IMR-90 (cell line): Measurements from ENCODE around the gene OR6B1.

ENCODE experiments used
- CEBPB ChIP-seq: IDR thresholded peaks from 2 replicates; pipeline ENCODE4 v1.6.1; 2012; ENCODE audit warnings: low read depth, low read length, improper control_type of control experiment
- FOS ChIP-seq: fragments of 150-350 bp; IDR thresholded peaks from 2 replicates; pipeline ENCODE4 v1.6.1; 2016; ENCODE audit warnings: low read depth, low read length
- MAZ ChIP-seq: IDR thresholded peaks from 2 replicates; pipeline ENCODE4 v1.6.1; 2012; ENCODE audit warnings: low read depth, mild to moderate bottlenecking, low read length, improper control_type of control experiment, moderate library complexity, borderline replicate concordance
- MXI1 ChIP-seq: IDR thresholded peaks from 2 replicates; pipeline ENCODE4 v1.6.1; 2012; ENCODE audit warnings: low read depth, mild to moderate bottlenecking, low read length, moderate library complexity, borderline replicate concordance
- NFE2L2 ChIP-seq: fragments of 150-350 bp; IDR thresholded peaks from 2 replicates; pipeline ENCODE4 v1.6.1; 2016; ENCODE audit warnings: low read depth, mild to moderate bottlenecking, low read length
- POLR2A ChIP-seq: IDR thresholded peaks from 2 replicates; pipeline ENCODE4 v1.6.1; 2012; ENCODE audit warnings: mild to moderate bottlenecking, low read depth, low read length
- RAD21 ChIP-seq: IDR thresholded peaks from 2 replicates; pipeline ENCODE4 v1.6.1; 2012; ENCODE audit warnings: low read length, improper control_type of control experiment
- RCOR1 ChIP-seq: IDR thresholded peaks from 2 replicates; pipeline ENCODE4 v1.6.1; 2012; ENCODE audit warnings: mild to moderate bottlenecking, low read length, improper control_type of control experiment; ENCODE audit not compliant: insufficient replicate concordance
- SMC3 ChIP-seq: fragments of 150-350 bp; IDR thresholded peaks from 2 replicates; pipeline ENCODE4 v1.6.1; 2016; ENCODE audit warnings: low read depth, mild to moderate bottlenecking, antibody characterized with exemption, low read length, moderate library complexity
- TF ChIP-seq, protein P1 (sequence below): conservative IDR thresholded peaks from 2 replicates; pipeline ENCODE4 v1.5.1; 2012; ENCODE audit warnings: mild to moderate bottlenecking, low read depth, low read length, improper control_type of control experiment
- TF ChIP-seq, protein P2 (sequence below): fragments of 150-350 bp; IDR thresholded peaks from 2 replicates; pipeline ENCODE4 v1.6.1; 2017; ENCODE audit warnings: mild to moderate bottlenecking, antibody characterized with exemption, low read length, low read depth
- TF ChIP-seq, protein P3 (sequence below): fragments of 150-350 bp; IDR thresholded peaks from 2 replicates; pipeline ENCODE4 v1.6.1; 2016; ENCODE audit warnings: low read depth, mild to moderate bottlenecking, low read length, moderate library complexity, borderline replicate concordance

DNA sequence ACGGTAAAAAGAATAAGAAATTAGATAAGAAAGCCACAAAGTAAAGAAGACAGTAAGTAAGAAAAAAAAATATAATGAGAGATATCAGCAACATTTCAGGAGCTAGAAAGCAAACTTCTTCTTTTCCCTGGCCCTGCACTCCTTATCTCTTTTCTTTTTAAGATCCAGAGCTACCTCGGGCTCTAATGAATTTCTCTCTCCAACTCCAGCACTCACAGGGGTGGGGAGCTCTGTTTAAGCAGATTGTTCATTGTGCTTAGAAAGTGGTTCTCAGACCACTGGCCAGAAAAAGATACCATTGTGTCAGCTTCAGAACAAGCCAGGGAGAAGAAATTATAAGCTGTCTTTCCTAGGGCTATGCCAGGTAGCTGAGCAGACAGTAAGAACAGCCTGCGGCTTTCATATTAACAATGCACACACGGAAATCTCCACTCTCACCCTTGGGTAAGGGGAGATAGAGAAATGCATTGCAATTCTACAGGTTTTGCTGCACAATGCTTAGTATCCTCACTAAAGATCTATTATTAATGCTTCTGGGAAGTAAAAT, 26.2 kb upstream of the OR6B1 start:
- TF ChIP-seq, protein P1, sequence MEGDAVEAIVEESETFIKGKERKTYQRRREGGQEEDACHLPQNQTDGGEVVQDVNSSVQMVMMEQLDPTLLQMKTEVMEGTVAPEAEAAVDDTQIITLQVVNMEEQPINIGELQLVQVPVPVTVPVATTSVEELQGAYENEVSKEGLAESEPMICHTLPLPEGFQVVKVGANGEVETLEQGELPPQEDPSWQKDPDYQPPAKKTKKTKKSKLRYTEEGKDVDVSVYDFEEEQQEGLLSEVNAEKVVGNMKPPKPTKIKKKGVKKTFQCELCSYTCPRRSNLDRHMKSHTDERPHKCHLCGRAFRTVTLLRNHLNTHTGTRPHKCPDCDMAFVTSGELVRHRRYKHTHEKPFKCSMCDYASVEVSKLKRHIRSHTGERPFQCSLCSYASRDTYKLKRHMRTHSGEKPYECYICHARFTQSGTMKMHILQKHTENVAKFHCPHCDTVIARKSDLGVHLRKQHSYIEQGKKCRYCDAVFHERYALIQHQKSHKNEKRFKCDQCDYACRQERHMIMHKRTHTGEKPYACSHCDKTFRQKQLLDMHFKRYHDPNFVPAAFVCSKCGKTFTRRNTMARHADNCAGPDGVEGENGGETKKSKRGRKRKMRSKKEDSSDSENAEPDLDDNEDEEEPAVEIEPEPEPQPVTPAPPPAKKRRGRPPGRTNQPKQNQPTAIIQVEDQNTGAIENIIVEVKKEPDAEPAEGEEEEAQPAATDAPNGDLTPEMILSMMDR = no peak
- no peak for TF ChIP-seq POLR2A
- TF ChIP-seq CEBPB = no peak
- TF ChIP-seq NFE2L2 = no peak
- TF ChIP-seq MAZ = no peak
- no peak for TF ChIP-seq RAD21
- TF ChIP-seq, protein P2, sequence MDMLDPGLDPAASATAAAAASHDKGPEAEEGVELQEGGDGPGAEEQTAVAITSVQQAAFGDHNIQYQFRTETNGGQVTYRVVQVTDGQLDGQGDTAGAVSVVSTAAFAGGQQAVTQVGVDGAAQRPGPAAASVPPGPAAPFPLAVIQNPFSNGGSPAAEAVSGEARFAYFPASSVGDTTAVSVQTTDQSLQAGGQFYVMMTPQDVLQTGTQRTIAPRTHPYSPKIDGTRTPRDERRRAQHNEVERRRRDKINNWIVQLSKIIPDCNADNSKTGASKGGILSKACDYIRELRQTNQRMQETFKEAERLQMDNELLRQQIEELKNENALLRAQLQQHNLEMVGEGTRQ = no peak
- no peak for TF ChIP-seq MXI1
- TF ChIP-seq SMC3 = no peak
- TF ChIP-seq RCOR1 = no peak
- no peak for TF ChIP-seq FOS
- TF ChIP-seq, protein P3, sequence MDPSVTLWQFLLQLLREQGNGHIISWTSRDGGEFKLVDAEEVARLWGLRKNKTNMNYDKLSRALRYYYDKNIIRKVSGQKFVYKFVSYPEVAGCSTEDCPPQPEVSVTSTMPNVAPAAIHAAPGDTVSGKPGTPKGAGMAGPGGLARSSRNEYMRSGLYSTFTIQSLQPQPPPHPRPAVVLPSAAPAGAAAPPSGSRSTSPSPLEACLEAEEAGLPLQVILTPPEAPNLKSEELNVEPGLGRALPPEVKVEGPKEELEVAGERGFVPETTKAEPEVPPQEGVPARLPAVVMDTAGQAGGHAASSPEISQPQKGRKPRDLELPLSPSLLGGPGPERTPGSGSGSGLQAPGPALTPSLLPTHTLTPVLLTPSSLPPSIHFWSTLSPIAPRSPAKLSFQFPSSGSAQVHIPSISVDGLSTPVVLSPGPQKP = no peak
